HG03575 (cell line): Measurements from ENCODE around the gene ENDOU.
"Not testable (repeated sequence)": the region's sequence is repeated elsewhere in the genome, so short reads cannot be mapped to it uniquely, and the experiment has no call there.

Source experiments
- ATAC-seq: cut with Tn5 transposase; IDR thresholded peaks from one replicate; pipeline ENCODE4 v1.9.1; 2021; ENCODE audit not compliant: unreplicated experiment, insufficient number of reproducible peaks, low FRiP score; ENCODE audit errors: extremely low read depth

Gene ENDOU

GRCh38 chr12:47707905-47708543 is 17.3 kb downstream of the ENDOU start:
- ATAC-seq: no peak

GRCh38 chr12:47707355-47707754 is 17.9 kb downstream of the ENDOU start:
- ATAC-seq: no peak

GRCh38 chr12:47705566-47706425 is 19.5 kb downstream of the ENDOU start, which contains the start of gene RPAP3:
TSS of gene RPAP3 (minus strand) at chr12:47706030. CDS start at chr12:47702840, 3,190 bp downstream.
- no peak for ATAC-seq

- no peak for ATAC-seq
Measured at GRCh38 chr12:47705229-47705565, 20.1 kb downstream of the ENDOU start.

GRCh38 chr12:47704719-47705118 is 20.6 kb downstream of the ENDOU start:
- ATAC-seq: no peak

GRCh38 chr12:47700263-47700662 is 25.0 kb downstream of the ENDOU start:
- ATAC-seq: no peak

GRCh38 chr12:47698631-47699030 is 26.7 kb downstream of the ENDOU start:
- no peak for ATAC-seq

- no peak for ATAC-seq
Measured at GRCh38 chr12:47698055-47698454, 27.2 kb downstream of the ENDOU start.

GRCh38 chr12:47689215-47689614 is 36.1 kb downstream of the ENDOU start:
- ATAC-seq: no peak

- no peak for ATAC-seq
Measured at GRCh38 chr12:47687636-47688035, 37.7 kb downstream of the ENDOU start.

GRCh38 chr12:47686645-47687240 is 38.5 kb downstream of the ENDOU start:
- ATAC-seq: no peak

- ATAC-seq: no peak
Measured at GRCh38 chr12:47679785-47680184, 45.5 kb downstream of the ENDOU start.

- ATAC-seq: no peak
Measured at GRCh38 chr12:47672068-47672467, 53.2 kb downstream of the ENDOU start.

GRCh38 chr12:47667935-47668334 is 57.4 kb downstream of the ENDOU start:
- not testable (repeated sequence) for ATAC-seq
